Nephron (organoid): ENCODE data around the gene STRN4.

Source experiments
- H3K27ac Mint-ChIP-seq, 3 experiments: 2 replicates each; pipeline ENCODE4 v1.8.0; 2020; ENCODE audit warnings: mixed read lengths in 3 of 3, mild to moderate bottlenecking in 2 of 3, moderate library complexity in 1 of 3
- H3K27me3 Mint-ChIP-seq: 2 replicates; pipeline ENCODE4 v1.8.0; 2021; ENCODE audit warnings: low read depth, mild to moderate bottlenecking, moderate library complexity, mixed read lengths
- H3K36me3 Mint-ChIP-seq: 2 replicates; pipeline ENCODE4 v1.8.0; 2020; ENCODE audit warnings: low read depth, mixed read lengths
- H3K4me1 Mint-ChIP-seq: 2 replicates; pipeline ENCODE4 v1.8.0; 2020; ENCODE audit warnings: mixed read lengths
- H3K4me3 Mint-ChIP-seq, 3 experiments: 2 replicates each; pipeline ENCODE4 v1.8.0; 2020; ENCODE audit warnings: mild to moderate bottlenecking in 3 of 3, mixed read lengths in 3 of 3, moderate library complexity in 2 of 3
- H3K9me3 Mint-ChIP-seq: 2 replicates; pipeline ENCODE4 v1.8.0; 2020; ENCODE audit warnings: mixed read lengths
- TF ChIP-seq, protein P1 (sequence below), 3 experiments: fragments of 200-600 bp; sonication (generic); IDR thresholded peaks; one replicate each; pipeline ENCODE4 v1.5.0; 2021; ENCODE audit warnings: antibody characterized with exemption in 3 of 3; ENCODE audit not compliant: unreplicated experiment in 3 of 3

STRN4 gene

DNA sequence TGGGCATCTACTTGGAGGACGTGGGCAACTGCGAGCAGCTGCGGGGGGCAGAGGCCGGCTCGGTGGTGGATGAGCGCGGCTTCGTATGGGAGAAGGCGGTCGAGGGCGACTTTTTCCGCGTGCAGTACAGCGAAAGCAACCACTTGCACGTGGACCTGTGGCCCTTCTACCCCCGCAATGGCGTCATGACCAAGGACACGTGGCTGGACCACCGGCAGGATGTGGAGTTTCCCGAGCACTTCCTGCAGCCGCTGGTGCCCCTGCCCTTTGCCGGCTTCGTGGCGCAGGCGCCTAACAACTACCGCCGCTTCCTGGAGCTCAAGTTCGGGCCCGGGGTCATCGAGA lies 10.3 kb upstream of the STRN4 start:
- Mint-ChIP-seq H3K27me3 (no peaks in the 10 kb centered on the region), H3K27ac (no peak overlapping the region), H3K4me1 (peaks cover 15% of the 10 kb centered on the region), H3K4me3 (no peak overlapping the region), H3K36me3 (peaks cover 33% of the 10 kb centered on the region), H3K9me3 (no peaks in the 10 kb centered on the region)
- TF ChIP-seq, protein P1, sequence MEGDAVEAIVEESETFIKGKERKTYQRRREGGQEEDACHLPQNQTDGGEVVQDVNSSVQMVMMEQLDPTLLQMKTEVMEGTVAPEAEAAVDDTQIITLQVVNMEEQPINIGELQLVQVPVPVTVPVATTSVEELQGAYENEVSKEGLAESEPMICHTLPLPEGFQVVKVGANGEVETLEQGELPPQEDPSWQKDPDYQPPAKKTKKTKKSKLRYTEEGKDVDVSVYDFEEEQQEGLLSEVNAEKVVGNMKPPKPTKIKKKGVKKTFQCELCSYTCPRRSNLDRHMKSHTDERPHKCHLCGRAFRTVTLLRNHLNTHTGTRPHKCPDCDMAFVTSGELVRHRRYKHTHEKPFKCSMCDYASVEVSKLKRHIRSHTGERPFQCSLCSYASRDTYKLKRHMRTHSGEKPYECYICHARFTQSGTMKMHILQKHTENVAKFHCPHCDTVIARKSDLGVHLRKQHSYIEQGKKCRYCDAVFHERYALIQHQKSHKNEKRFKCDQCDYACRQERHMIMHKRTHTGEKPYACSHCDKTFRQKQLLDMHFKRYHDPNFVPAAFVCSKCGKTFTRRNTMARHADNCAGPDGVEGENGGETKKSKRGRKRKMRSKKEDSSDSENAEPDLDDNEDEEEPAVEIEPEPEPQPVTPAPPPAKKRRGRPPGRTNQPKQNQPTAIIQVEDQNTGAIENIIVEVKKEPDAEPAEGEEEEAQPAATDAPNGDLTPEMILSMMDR (IDR thresholded peaks at IDR 0.05; ENCODE audit: unreplicated experiment in 3 of 3): no peak

DNA sequence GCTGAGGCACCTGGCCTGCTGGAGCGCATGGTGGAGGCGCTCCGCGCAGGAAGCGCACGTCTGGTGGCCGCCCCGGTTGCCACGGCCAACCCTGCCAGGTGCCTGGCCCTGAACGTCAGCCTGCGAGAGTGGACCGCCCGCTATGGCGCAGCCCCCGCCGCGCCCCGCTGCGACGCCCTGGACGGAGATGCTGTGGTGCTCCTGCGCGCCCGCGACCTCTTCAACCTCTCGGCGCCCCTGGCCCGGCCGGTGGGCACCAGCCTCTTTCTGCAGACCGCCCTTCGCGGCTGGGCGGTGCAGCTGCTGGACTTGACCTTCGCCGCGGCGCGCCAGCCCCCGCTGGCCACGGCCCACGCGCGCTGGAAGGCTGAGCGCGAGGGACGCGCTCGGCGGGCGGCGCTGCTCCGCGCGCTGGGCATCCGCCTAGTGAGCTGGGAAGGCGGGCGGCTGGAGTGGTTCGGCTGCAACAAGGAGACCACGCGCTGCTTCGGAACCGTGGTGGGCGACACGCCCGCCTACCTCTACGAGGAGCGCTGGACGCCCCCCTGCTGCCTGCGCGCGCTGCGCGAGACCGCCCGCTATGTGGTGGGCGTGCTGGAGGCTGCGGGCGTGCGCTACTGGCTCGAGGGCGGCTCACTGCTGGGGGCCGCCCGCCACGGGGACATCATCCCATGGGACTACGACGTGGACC lies 9.7 kb upstream of the STRN4 start:
- Mint-ChIP-seq H3K27me3 (no peaks in the 10 kb centered on the region), H3K4me1 (peaks cover 13% of the 10 kb centered on the region), H3K36me3 (peaks cover 33% of the 10 kb centered on the region), H3K27ac (no peak overlapping the region), H3K9me3 (no peaks in the 10 kb centered on the region), H3K4me3 (no peak overlapping the region)
- TF ChIP-seq, protein P1 (IDR thresholded peaks at IDR 0.05; ENCODE audit: unreplicated experiment in 3 of 3): no peak

DNA sequence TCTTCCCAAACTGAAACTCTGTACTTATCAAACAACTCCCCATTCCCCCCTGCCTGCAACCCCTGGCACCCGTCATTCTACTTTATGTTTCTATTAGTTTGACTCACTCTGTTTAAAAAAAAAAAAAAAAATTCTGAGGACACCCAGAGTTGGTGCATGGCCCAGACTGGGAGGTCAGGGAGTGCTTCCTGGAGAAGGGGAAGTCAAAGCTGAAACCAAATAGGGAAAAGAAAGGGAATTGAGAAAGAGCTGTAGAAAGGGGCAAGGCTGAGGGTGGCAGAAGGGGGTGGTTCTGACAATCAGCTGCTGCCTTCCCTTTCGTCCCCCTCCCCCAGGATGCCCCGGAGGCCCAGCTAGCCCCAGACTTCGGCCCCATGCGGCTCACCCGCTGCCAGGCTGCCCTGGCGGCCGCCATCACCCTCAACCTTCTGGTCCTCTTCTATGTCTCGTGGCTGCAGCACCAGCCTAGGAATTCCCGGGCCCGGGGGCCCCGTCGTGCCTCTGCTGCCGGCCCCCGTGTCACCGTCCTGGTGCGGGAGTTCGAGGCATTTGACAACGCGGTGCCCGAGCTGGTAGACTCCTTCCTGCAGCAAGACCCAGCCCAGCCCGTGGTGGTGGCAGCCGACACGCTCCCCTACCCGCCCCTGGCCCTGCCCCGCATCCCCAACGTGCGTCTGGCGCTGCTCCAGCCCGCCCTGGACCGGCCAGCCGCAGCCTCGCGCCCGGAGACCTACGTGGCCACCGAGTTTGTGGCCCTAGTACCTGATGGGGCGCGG lies 9.0 kb upstream of the STRN4 start:
- H3K27me3 Mint-ChIP-seq: no peaks in the 10 kb centered on the region
- peaks cover 12% of the 10 kb centered on the region for H3K4me1 Mint-ChIP-seq
- no peaks in the 10 kb centered on the region for H3K9me3 Mint-ChIP-seq
- H3K36me3 Mint-ChIP-seq: peaks cover 38% of the 10 kb centered on the region
- H3K27ac Mint-ChIP-seq: no peak overlapping the region
- TF ChIP-seq, protein P1 (IDR thresholded peaks at IDR 0.05; ENCODE audit: unreplicated experiment in 3 of 3): no peak
- no peak overlapping the region for H3K4me3 Mint-ChIP-seq

DNA sequence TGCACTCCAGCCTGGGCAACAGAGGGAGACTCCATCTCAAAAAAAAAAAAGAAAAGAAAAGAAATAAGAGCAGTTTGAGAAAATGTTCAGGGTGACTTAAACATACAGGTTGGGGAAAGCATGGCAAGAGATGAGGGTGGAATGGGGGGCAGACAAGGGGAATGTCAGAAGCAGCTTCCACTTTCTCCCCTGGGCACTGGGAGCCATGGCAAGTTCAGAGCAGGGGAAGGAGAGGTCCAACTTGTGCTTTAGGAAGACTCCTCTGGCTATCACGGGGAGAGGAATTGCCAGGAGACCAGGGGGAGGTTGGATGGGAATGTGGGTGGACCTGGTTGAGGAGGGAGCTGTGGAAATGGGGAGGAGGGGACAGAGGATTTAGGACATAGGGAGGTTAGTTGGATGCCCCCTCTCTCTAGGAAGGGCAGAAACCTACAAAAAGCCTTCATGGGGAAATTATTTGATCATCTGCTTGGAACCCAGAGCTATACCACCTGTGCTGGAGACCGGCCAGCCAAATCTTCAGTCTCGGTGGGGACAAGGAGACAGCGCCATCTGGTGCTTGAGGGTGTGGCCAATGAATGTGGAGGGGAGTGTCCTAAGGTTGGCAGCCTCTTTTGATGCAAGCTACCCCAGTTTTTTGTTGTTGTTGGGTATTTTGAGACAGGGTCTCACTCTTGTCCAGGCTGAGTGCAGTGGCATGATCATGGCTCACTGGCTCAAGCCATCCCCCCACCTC lies 7.3 kb upstream of the STRN4 start:
- H3K4me1 Mint-ChIP-seq: peaks cover 1% of the 10 kb centered on the region
- no peak overlapping the region for H3K27ac Mint-ChIP-seq
- TF ChIP-seq, protein P1 (IDR thresholded peaks at IDR 0.05; ENCODE audit: unreplicated experiment in 3 of 3): peak; percentile 19 to 33 (median 24)
- no peaks in the 10 kb centered on the region for H3K9me3 Mint-ChIP-seq
- peaks cover 49% of the 10 kb centered on the region for H3K36me3 Mint-ChIP-seq
- H3K27me3 Mint-ChIP-seq: no peaks in the 10 kb centered on the region
- no peak overlapping the region for H3K4me3 Mint-ChIP-seq

- H3K27me3 Mint-ChIP-seq: no peaks in the 10 kb centered on the region
- no peaks in the 10 kb centered on the region for H3K9me3 Mint-ChIP-seq
- peak overlapping the region in 2 of 3 experiments; percentile 50 to 51 for H3K27ac Mint-ChIP-seq
- peaks cover 20% of the 10 kb centered on the region for H3K4me1 Mint-ChIP-seq
- peak overlapping the region; percentile 85 to 87 (median 85) for H3K4me3 Mint-ChIP-seq
- peaks cover 28% of the 10 kb centered on the region for H3K36me3 Mint-ChIP-seq
- TF ChIP-seq, protein P1 (IDR thresholded peaks at IDR 0.05; ENCODE audit: unreplicated experiment in 3 of 3): peak; percentile 48 to 57 (median 53)
These were observed 2.3 kb upstream of the STRN4 start for GRCh38 chr19:46748325-46749109.
